HG03066 (cell line): Measurements from ENCODE around the gene SSBP4.

Experiments
- ATAC-seq: cut with Tn5 transposase; IDR thresholded peaks from one replicate; pipeline ENCODE4 v1.9.1; 2021; ENCODE audit warnings: low read depth; ENCODE audit not compliant: unreplicated experiment

SSBP4 gene

DNA sequence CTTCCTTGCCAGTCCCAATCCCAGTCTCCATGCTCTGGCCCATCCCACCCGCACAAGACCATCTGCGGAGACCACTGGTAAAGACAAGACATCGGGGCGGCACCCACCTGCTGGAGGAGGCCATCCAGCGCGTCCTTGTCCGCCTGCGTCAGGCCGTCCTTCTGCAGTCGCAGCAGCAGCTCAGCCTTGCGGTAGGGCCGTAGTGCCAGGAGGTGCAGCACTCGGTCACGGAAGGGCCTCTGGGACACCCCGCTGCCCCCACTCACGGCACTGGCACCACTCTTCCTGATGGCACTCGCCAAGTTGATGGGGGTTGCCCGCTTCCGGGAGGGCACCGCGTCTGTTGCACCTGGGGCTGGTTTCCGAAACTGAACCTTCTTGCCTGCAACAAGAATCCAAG, 42.3 kb downstream of the SSBP4 start:
- ATAC-seq, result no peak

DNA sequence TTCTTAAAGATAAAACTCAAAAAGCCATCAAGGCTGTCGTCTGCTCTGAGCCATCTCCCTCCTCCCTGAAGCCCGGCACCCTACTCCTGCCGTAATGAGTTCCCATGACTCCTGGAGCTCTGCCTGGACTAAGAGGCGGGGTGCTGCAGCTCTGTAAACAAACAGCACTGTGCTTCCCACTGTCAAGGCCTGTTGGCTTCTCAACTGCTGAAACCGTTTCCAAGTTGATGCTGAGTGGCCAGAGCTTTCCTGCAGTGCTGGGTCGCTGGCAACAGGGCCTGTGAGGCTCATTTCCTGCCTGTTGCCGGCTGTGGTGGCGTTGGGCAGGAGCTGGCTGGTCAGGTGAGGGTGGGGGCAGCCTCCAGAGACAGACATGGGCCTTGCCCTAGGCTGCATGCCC, 45.4 kb downstream of the SSBP4 start:
- ATAC-seq, result no peak

DNA sequence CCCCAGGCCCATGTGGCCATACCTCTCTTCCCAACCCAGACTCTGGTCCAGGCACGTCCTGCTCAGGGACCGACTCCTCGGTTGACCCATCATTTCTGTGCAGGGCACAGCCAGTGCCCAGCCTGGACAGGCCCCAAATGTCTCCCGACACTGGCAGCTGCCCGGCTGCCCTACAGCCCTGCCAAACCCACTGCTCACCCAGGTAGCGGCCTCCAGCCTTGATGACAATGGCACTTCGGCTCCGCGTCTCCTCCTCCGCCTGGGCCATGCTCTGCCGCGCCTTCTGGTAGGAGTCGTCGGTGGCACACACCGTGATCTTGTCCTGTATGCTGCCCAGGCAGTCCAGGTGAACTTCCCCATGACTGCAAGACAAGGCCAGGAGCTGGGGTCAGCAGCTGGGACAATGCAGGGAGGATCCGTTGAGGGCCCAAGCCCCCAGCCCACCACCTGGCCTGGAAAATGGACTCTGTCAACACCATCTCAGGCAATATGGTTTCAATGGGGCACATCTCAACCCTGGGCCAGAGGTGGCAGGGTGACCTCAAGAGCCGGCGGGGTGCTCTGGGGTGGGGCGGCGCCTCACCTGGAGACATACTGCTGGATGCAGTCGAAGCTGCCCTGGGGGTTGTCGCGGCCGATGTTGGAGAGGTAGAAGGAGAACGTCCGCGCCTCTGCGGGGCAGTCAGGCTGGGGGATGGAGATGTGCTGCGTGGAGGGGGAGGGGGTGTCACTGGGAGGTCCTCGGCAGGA, 46.2 kb downstream of the SSBP4 start:
- ATAC-seq, result no peak

- no peak for ATAC-seq
These were observed 46.8 kb downstream of the SSBP4 start for GRCh38 chr19:18465964-18466339.

GRCh38 chr19:18466354-18466753, 47.2 kb downstream of the SSBP4 start:
- ATAC-seq, result no peak

DNA sequence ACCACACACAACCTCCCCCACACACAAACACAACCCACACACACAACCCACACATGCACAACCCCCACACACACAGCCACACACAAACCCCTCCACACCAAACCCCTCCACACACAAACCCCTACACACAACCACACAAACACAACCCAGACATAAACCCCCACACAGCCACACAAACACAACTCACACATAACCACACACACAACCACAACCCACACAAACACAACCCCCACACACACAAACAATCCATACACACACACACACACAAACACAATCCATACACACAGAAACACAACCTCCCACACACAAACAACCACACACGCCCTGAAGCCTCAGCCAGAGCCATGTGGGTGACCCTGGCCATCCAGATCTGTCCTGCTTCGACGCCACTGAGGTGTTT, 48.8 kb downstream of the SSBP4 start:
- no peak for ATAC-seq

- ATAC-seq, result no peak
These were observed 49.3 kb downstream of the SSBP4 start for GRCh38 chr19:18468517-18468916.

DNA sequence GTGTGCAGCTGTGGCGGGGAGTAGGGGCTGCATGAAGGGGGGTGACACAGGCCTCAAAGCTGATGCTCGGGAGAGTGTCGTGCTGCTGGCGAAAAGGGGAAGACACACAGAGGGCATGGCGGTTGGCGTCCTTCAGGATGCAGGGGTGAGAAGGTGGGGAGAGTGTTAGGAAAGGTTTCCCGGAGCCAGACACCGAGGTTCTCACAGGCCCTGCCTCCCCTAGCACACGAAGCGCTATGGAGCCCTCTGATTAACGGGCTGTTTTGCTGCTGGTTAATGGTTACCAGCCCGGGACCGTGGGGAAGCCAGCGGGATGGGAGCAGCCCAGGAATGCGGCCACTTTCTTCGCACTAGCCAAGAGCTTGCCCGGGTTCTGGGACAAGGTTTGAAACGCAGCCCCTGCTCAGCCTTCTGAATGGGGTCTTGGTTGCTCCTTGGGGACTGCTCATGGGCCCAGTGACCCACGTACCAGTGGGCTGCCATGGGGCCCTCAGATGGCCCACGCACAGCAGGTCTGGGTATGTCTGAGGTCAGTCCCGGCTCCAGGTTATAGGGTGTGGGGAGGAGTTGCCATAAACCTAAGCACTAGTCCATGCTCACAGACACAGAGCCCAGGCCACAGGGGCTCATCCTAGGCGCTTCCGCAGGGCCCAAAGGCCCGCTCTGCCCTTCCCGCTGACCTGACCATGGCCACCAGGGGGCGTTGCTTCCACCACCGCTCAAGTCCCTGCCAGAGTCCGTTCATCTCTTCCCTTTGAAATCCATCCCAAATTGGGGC, 50.1 kb downstream of the SSBP4 start:
- ATAC-seq, result no peak

DNA sequence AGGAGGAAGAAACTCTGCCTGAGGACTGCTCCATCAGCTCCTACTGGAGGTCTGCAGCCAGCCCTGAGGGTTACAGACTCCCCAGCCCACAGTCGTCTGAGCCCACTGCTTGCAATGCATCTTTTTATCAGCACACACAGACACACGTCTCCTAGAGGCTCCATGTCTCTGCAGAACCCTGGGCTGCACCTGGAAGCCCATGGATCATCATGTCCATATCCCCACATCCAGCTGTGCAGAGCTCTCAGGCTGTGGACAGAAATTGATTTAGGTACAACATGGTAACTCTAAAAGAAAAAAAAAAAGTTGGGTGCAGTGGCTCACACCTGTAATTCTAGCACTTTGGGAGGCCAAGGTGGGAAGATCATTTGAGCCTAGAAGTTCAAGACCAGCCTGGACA, 51.6 kb downstream of the SSBP4 start:
- ATAC-seq, result no peak

GRCh38 chr19:18473003-18473705, 54.0 kb downstream of the SSBP4 start:
- no peak for ATAC-seq

- ATAC-seq, result no peak
These were observed 54.5 kb downstream of the SSBP4 start for GRCh38 chr19:18473706-18474087.

DNA sequence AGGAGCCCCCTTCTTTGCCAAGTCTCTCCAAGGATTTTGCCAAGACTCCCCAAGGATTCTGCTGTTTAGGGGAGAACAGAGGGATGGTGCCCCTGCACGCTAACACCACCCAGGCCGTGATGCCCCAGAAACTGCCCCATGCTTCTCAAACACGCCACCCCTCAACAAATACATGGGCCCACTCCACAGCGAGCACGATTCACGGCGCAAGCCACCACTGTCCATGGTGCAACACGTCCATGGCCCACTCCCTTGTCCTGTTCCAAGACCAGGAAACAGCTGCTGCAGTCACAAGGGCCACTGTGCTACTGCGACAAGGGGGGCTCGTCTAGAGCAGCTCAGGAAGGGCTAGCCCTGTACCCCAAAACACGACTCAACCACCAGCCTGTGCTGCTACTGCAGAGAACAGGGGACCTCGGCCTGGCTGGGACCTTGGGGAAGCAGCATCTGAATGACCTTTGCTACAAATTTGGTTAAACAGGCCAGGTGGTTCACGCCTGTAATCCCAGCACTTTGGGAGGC, 55.2 kb downstream of the SSBP4 start:
- no peak for ATAC-seq

DNA sequence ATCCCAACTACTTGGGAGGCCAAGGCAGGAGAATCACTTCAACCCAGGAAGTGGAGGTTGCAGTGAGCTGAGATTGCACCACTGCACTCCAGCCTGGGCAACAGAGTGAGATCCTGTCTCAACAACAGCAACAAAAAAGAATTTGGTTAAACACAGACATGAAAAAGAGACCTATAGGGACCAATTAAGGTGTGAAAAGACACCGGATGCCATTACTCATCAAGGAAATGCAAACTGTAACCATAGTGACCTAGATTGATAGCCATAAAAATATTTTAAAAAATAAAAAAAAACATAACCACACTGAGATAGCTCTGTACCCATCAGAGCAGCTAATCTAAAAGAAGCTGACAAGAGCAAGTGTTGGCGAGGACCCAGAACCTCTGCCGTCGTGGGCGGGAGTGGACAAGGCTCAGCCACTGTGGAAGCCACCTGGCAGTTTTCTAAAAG, 55.8 kb downstream of the SSBP4 start:
- ATAC-seq, result no peak

DNA sequence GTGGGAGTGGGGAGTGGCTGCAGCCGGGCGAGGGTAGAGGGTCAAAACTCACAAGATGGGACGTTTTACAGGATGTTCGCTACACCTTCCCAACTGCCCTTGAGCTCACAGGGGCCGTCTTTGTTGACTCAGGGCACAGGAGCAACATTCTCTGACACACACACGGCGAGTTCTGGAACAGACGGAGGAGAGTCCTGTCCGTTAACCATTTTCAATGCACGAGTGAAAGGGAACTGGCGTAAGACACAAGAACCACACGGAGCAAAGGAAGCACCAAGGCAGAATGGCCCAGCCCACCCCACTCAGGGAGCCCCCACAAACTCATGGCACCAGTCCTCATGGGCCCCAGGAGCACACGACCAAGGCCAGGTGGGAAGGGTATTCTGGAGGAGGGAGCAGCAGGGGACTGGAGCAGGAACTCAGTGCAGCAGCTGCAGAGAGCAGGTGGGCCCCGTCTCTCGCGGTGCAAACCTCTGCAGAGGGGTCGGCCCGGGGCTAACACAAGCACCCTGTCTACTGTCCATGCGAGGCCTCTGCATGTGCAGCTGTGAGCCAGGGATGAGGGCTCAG, 56.6 kb downstream of the SSBP4 start:
- ATAC-seq, result no peak

GRCh38 chr19:18476507-18477041, 57.4 kb downstream of the SSBP4 start:
- no peak for ATAC-seq

- ATAC-seq, result no peak
These were observed 58.0 kb downstream of the SSBP4 start for GRCh38 chr19:18477042-18477779.

- no peak for ATAC-seq
These were observed 58.8 kb downstream of the SSBP4 start for GRCh38 chr19:18477974-18478373.

- peak; percentile 73 for ATAC-seq
These were observed 59.5 kb downstream of the SSBP4 start for GRCh38 chr19:18478545-18479311.

DNA sequence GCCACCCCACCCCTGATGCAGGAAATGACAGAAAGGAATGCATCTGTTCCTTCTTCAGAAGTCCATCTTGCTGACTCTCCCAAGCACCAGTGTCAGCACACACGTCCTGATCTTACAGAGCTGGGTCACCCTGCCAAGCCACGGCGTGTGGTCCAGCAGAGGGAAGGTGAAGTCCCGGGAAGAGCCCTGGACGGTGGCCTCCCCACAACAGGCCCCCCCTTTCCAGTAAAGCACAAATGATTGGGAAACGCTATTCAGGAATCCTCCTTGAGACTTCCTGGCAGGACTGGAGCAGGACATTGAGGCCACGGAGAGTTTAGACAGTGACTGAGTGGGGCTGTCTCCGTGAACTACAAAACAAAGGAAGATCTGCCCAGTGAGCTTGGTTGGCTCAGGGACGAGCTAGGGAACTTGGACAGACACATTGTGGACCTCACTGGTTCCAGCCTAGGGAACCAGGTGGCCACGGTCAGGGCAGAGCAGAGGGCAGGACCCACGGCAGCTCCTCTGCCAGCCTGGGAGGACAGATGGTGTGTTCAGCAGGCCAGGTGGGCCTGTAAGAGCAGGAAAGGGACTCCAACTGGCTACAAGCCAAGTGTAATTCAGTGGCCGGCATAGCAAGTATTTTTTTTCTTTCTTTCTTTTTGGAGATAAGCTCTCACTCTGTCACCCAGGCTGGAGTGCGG, 61.0 kb downstream of the SSBP4 start:
- no peak for ATAC-seq
